Measurements from ENCODE around the gene UNC13D.
A peak's percentile ranks its signal among the peaks of the same experiment; 100 is the strongest.

The UNC13D gene

DNA sequence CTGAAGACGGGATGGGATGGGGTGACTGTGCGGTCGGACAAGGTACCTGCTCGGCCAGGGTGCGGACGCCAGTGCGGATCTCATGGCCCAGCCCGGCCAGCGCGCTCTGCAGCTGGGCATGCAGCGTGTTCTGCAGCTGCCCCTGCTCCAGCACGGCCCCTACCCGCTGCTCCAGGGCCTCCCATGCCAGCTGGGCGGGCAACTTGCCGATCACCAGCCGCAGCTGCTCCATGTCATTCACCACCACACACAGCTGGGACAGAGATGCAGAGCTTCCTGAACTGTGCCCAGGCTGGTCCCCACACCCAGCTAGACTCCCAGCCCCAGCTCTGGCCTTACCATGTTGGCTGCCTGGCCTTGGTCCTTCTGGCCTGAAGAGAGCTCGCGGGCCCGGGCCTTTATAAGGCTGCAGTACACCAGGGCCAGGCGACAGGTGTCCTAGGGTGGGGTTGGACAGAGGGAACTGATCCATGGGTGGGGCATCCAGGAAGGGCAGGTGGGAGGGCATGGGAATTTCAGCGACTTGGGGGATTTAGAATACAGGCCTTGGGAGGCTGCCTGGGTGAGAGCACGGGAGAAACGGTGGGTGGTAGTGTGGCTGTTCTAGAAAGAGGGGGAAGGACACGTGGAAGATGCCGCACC, 9.8 kb downstream of the UNC13D start:
- Mint-ChIP-seq H3K9me3 (no peaks in the 10 kb centered on the region), H3K4me1 (peaks cover 68% of the 10 kb centered on the region), H3K27me3 (no peaks in the 10 kb centered on the region), H3K4me3 (no peak overlapping the region), H3K27ac (peak overlapping the region in 1 of 2 donors; percentile 7)
- ATAC-seq (no peak), DNase-seq (no peak)

DNA sequence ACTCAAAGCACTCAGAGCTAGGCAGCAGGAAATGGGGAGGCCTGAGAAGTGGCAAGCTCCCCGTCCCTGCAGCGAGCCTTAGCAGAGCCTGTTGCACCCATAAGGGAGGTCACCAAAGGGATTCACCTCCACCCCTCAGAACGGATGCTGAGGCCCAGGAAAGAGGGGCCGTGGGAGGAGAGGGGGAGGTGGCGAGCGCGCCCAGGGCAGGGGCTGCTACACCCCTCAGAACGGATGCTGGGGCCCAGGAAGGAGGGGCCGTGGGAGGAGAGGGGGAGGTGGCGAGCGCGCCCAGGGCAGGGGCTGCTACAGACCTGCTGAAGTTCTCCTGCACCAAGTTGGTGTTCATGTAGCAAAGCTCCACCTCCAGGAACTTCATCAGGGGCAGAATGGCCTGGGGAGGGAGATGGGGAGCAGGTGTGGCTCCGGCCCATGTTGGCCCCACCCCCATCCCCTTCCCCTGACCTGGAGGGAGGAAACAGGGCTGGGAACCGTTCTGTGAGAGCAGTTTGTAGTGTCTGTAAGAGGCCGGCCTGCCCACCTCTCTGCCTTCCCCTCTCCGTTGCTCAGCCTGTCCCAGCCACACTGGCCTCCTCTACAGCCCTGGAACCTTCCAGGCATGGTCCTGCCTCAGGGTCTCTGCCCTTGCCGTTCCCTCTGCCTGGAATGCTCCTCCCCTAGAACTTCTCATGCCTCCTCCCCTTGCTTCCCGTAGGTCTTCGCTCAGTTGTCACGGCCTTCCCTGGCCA, 11.4 kb downstream of the UNC13D start:
- H3K4me3 Mint-ChIP-seq: peak overlapping the region; percentile 67 to 81
- peaks cover 69% of the 10 kb centered on the region for H3K4me1 Mint-ChIP-seq
- no peaks in the 10 kb centered on the region for H3K27me3 Mint-ChIP-seq
- ATAC-seq (peak; percentile 72), DNase-seq (peak; percentile 30 to 49)
- H3K27ac Mint-ChIP-seq: peak overlapping the region; percentile 89 to 96
- H3K9me3 Mint-ChIP-seq: no peaks in the 10 kb centered on the region

DNA sequence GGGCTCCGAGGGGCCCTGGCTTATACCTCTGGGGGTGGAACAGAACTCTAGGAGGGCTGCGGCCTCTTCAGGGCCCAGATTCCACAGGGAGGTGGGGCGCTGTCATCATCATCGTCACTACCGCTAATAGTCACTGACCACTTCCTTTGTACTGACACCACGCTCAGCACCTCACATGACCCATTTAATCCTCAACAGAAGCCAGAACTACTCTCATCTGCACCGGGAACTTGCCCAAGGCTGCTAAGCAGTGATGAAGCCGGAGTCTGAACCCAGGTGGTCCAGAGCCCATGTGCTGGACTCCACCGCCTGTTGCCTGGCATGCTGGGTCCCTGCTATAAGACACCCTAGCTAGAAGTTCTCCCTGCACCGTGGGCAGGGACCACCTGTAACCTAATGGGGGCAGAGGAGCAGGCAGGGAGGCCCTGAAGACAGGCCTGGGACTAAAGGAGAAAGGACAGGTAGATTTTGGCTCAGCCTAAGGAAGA, 12.0 kb downstream of the UNC13D start:
- Mint-ChIP-seq H3K4me1 (peaks cover 76% of the 10 kb centered on the region), H3K9me3 (no peaks in the 10 kb centered on the region), H3K27me3 (no peaks in the 10 kb centered on the region), H3K4me3 (peak overlapping the region; percentile 67 to 81), H3K27ac (peak overlapping the region; percentile 89 to 95)
- peak; percentile 82 for ATAC-seq
- DNase-seq: peak; percentile 40 to 64

DNA sequence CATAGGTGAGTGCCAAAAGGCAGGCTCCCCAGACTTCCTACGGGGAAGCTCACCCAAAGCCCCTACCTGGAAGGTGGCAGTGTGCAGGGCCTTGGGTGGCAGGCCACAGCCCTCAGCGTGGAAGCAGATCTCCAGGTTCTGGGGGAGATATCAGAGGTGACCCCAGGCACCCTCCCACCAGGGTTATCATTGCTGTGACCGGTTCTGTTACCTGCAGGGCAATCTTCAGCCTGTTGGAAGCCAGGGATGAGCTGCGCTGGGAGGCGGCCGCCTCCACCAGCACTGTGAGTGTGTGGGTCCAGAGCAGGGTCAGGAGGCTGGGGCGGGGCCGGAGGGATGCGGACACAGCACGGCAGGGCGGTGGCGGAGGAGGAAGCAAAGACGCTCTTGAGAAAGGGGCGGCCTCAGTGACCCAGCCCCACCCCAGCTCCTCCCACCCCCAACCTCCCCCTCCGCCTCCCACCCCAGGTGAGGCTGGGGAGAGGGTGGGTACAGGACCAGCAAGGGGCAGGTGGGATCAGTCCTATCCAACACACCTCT, 13.1 kb downstream of the UNC13D start:
- peaks cover 77% of the 10 kb centered on the region for H3K4me1 Mint-ChIP-seq
- H3K27ac Mint-ChIP-seq: peak overlapping the region in 1 of 2 donors; percentile 85
- H3K9me3 Mint-ChIP-seq: no peaks in the 10 kb centered on the region
- H3K4me3 Mint-ChIP-seq: no peak overlapping the region
- no peaks in the 10 kb centered on the region for H3K27me3 Mint-ChIP-seq
- DNase-seq: no peak
- no peak for ATAC-seq

DNA sequence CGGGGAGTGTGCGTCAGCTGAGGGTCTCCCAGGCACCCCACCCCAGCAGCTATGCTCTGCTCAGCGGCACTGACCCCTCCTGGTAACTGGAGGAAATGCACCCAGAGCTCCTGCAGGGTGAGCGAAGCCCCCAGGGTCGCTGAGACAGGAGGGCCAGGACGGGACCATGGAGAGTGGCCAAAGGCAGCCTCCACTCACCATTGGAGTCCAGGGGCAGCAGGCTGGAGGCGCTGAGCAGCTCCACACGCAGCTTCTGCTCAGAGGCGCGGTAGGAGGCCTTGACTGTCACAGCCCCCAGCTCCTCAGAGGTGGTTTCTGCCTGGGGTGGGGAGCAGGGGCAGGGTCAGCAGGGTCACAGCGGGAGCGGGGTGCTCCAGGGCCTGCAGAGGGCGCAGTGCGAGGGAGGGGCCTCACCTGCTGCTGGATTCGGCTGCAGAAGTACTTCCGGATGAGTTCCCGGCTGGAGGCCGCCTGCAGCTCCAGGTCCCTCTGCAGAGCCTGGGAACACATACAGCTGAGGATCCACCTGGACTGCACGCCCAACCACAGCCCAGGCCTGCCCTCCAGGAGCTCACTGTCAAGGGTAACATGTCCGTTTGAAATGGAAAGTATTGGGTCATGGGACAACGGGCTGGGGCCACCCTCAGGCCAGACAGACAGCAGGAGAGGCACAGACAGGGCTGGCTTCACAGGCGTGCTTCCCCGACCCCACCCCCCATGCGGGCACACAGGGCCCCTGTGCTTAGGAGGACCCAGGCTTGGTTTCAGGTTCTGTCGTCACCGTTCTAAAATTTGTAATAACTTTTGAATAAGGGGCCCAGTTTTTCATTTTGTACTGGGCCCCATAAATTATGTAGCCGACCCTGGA, 13.8 kb downstream of the UNC13D start:
- Mint-ChIP-seq H3K9me3 (no peaks in the 10 kb centered on the region), H3K4me1 (peaks cover 76% of the 10 kb centered on the region), H3K27ac (peak overlapping the region in 1 of 2 donors; percentile 85), H3K27me3 (no peaks in the 10 kb centered on the region), H3K4me3 (no peak overlapping the region)
- ATAC-seq: no peak
- DNase-seq: peak; percentile 40 to 41

DNA sequence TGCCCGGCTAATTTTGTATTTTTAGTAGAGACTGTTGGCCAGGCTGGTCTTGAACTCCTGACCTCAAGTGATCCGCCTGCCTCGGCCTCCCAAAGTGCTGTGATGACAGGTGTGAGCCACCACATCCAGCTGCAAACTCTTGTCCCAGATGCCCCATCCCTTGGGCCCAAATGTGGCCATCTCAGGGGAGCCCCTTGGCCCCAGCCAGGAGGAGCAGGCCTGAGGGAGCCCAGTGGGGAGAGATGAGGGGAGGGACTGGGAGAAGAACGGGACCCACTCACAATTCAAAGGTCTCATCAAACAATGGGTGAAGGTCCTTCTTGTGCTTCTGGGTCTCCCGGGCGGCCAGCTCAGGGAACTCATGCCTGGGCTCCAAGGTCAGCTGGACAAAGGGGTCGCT, 14.5 kb downstream of the UNC13D start:
- ATAC-seq (no peak), DNase-seq (no peak)
- Mint-ChIP-seq H3K27ac (peak overlapping the region in 1 of 2 donors; percentile 84), H3K27me3 (no peaks in the 10 kb centered on the region), H3K4me3 (no peak overlapping the region), H3K9me3 (no peaks in the 10 kb centered on the region), H3K4me1 (peaks cover 73% of the 10 kb centered on the region)

DNA sequence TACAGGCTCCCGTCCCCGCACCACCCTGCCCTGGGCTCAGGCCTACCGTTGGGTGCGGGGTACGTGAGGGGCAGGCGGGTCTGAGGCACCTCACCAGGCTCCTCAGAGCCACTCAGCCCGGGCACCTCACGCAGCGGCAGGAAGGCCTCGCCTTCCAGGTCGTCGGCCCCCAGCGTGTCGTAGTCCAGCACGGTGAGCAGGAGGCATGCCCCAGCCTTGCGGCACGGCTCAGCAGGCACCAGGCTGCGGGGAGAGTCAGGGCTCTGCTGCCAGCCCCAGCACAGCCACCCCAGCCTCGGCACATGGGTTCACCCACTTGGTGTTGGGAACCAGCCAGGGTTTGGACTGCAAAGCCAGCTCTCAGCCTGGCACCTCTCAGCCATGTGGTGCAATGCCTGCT, 15.5 kb downstream of the UNC13D start:
- peaks cover 63% of the 10 kb centered on the region for H3K4me1 Mint-ChIP-seq
- H3K9me3 Mint-ChIP-seq: no peaks in the 10 kb centered on the region
- ATAC-seq (no peak), DNase-seq (no peak)
- no peaks in the 10 kb centered on the region for H3K27me3 Mint-ChIP-seq
- no peak overlapping the region for H3K27ac Mint-ChIP-seq
- H3K4me3 Mint-ChIP-seq: no peak overlapping the region

DNA sequence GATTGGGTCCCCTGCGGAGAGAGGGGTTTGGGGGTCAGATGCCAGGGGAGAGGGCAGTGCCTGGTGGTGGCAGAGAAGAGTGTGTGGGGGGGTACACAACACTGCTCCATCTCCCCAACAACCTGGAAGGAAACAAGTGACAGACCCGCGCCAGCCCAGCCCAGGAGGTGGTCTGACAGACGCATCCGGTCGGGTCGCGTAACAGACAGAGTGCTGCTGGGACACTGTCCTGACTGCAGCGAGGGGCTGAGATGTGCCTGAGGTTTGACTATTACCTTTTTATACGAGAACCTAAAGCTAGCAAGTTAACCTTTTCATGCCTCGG, 16.2 kb downstream of the UNC13D start:
- Mint-ChIP-seq H3K4me1 (peaks cover 56% of the 10 kb centered on the region), H3K27ac (peak overlapping the region; percentile 48 to 96), H3K27me3 (no peaks in the 10 kb centered on the region), H3K9me3 (no peaks in the 10 kb centered on the region), H3K4me3 (peak overlapping the region; percentile 9 to 75)
- peak; percentile 22 for ATAC-seq
- no peak for DNase-seq

DNA sequence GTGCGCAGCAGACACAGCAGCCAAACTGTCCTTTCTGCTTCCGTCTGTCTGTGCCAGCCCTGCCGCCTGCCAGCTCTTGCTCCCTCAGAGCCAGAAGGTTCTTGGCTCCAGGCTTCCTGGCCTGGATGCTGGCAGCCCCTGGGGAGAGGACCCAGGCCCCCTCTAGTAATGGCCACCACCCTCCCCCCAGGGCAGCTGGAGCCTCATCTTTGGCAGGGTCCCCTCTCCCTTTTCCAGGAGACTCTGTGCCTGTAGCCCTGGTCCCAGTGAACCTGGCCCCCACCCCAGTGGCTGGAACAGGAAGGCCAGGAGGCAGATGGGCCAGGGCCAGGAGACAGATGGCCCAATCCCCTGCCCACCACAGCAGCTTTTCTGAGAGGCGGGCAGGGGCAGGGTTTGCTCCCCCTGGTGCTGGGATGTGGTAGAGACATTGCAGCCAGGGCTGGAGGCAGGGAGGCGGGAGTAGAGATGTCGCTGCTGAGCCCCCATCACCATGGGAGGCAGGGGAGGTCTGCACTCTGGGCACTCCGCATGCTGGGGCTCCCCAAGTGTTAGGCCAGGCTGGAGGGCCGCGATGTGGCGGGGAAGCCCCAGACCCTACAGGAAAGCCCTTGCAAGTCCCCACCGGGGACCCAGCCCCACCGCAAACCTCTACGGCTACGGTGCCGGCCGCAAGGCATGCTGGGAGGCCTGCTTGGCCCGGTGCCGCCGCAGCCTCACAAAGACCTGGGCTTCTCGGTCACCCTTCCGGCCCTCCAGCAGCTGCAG, 16.7 kb downstream of the UNC13D start:
- Mint-ChIP-seq H3K4me1 (peaks cover 56% of the 10 kb centered on the region), H3K9me3 (no peaks in the 10 kb centered on the region), H3K27me3 (no peaks in the 10 kb centered on the region), H3K4me3 (peak overlapping the region; percentile 29 to 75), H3K27ac (peak overlapping the region; percentile 48 to 96)
- DNase-seq (peak; percentile 70 to 73), ATAC-seq (peak; percentile 68)

DNA sequence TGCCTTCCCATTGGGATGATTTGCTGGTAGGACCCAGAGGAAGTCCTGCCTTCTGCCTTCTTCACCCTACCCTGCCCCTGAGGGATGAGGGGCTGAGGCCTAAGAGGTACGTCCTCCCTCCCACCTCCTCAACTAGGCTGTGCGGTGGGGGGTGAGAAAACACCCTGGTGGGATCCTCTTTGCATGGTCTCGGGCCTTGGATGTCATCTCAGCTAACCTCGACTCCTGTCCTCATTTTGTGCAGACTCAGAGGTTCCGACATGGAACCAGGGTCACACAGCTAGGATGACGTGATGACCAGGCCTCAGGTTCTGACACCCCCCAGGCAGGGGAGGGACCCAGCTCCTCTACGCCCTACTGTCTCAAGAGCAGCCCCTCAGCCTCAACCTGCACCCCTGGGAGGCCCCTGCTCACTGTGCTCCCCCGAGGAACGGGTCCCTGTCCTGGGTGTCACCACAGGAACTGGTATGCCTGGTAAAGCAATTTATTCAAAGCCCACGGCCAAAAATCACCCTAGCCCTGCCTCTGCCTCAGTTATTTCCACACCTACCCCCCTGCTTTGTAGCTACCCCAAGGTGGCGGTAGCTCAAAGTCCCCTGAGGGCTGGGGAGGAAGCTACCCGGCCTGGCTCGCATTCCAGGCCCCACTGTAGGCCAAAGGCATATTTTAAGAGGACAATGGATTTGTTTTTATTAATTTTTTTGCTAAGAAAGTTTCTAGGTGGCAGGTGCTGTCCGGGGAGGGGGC, 17.5 kb downstream of the UNC13D start:
- DNase-seq (no peak), ATAC-seq (no peak)
- Mint-ChIP-seq H3K4me3 (peak overlapping the region in 1 of 2 donors; percentile 18), H3K27ac (peak overlapping the region; percentile 14 to 96), H3K27me3 (no peaks in the 10 kb centered on the region), H3K4me1 (peaks cover 56% of the 10 kb centered on the region), H3K9me3 (no peaks in the 10 kb centered on the region)

DNA sequence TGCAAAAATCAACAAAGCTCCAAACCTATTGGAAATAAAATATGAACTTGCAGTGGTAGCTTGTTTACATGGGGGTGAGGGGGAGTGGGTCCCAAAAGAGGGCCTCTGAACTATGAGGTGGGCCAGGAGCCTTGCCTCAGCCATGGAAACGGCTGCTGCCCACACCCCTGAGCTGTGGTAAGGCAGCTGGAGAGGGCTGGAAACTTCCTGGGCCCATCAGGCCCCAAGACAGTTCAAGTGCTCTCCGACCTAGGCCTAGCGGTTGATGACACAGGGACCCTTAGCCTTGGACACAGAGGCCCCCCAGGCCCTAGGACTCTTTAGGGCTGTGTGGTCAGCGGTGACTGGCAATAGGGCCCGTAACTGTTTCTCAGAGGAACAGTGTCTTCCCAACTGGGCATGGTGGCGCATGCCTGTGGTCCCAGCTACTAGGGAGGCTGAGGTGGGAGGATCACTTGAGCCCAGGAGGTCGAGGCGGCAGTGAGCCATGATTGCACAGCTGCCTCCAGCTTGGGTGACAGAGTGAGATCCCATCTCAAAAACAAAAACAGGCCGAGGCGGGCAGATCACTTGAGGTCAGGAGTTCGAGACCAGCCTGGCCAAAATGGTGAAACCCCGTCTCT, 18.3 kb downstream of the UNC13D start:
- Mint-ChIP-seq H3K27me3 (no peaks in the 10 kb centered on the region), H3K9me3 (no peaks in the 10 kb centered on the region), H3K27ac (peak overlapping the region; percentile 33 to 48), H3K4me1 (peaks cover 56% of the 10 kb centered on the region), H3K4me3 (no peak overlapping the region)
- no peak for DNase-seq
- no peak for ATAC-seq

DNA sequence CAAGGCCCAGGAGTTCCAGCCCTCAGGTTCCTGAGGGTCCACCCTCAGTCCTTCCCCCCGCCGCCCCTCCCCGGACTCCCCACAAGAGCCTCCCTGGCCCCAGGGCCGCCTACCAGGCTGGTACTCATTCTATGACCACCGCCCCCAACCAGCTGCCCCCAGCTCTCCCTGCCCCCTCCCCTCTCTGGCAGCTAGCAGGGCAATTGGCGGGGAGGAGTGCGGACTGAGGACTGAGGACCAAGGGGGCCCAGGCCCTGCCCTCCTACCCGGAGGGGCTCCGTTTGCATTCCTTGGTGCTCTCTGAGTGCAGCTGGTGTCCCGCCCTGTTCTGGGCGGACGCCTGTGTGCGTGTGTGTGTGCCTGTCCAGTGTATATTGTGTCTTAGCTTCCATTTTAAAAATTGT, 19.1 kb downstream of the UNC13D start:
- Mint-ChIP-seq H3K4me1 (peaks cover 57% of the 10 kb centered on the region), H3K27me3 (no peaks in the 10 kb centered on the region), H3K4me3 (no peak overlapping the region), H3K27ac (peak overlapping the region; percentile 37 to 48), H3K9me3 (no peaks in the 10 kb centered on the region)
- ATAC-seq (no peak), DNase-seq (no peak)

DNA sequence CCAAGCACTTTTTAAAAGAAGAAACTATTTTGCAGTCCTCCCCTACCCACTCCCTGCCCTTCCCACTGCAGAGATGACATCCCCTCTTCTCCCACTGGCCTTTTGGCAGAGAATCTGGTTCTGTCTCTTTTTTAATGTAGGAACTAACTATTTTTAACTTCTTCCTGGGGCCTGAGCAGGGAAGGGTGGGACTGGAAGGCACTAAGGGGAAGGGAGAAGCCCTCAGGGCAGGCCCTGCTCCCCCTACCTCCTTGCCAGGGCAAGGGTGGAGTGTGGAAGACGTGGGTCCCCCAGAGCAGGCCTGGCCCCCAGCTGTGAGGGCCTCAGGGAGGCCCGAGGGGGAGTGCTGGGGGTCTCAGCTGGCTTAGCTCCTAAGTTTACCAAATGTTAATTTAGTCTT, 19.5 kb downstream of the UNC13D start:
- DNase-seq (no peak), ATAC-seq (no peak)
- peaks cover 58% of the 10 kb centered on the region for H3K4me1 Mint-ChIP-seq
- H3K4me3 Mint-ChIP-seq: no peak overlapping the region
- H3K27me3 Mint-ChIP-seq: no peaks in the 10 kb centered on the region
- no peaks in the 10 kb centered on the region for H3K9me3 Mint-ChIP-seq
- H3K27ac Mint-ChIP-seq: no peak overlapping the region

DNA sequence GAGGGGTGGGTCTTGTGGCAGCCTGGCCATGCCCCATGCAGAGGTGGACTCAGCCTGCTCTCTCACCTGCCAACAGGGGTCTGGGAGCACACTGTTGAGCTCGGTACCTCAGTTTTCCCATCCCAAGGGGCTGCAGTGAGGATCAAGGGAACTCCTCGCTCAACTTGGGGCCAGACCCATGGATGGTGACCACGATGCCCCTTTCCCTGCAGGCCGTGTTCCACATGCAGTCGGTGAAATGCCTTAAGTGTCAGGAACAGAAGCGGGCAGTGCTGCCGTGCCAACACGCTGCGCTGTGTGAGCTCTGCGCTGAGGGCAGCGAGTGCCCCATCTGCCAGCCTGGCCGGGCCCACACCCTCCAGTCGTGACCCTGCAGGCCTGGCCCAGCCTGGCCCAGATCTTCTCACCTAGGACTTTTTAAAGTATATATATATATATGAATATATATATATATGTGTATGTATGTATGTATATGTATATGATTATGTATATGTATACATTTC, 20.1 kb downstream of the UNC13D start:
- no peaks in the 10 kb centered on the region for H3K27me3 Mint-ChIP-seq
- no peak overlapping the region for H3K4me3 Mint-ChIP-seq
- H3K27ac Mint-ChIP-seq: peak overlapping the region in 1 of 2 donors; percentile 76
- ATAC-seq: no peak
- peaks cover 58% of the 10 kb centered on the region for H3K4me1 Mint-ChIP-seq
- no peaks in the 10 kb centered on the region for H3K9me3 Mint-ChIP-seq
- DNase-seq: no peak

Data from stimulated activated naive CD8-positive, alpha-beta T cell treated with anti-CD3 and anti-CD28 coated beads, Interleukin-15, amount 100 ng/mL, for 72 hours (primary cell).